ENCODE measurements around the gene NFATC3.

- TF ChIP-seq POLR2A (IDR thresholded peaks at IDR 0.05; ENCODE audit: low read depth, low read length) (no peak), TAF1 (IDR thresholded peaks at IDR 0.05; ENCODE audit: borderline replicate concordance, low read depth, low read length) (no peak), POLR2AphosphoS5 (IDR thresholded peaks at IDR 0.05; ENCODE audit: low read depth, low read length) (no peak; the same call in 1 of the 2 replicates)
These were observed 172.2 kb downstream of the NFATC3 start for GRCh38 chr16:68257251-68257905.
